GM18951 (cell line): ENCODE data around the gene EIF3M.
"Not testable (repeated sequence)": the region's sequence is repeated elsewhere in the genome, so short reads cannot be mapped to it uniquely, and the experiment has no call there.

ENCODE experiments used
- POLR2A ChIP-seq: IDR thresholded peaks from 4 replicates; pipeline ENCODE4 v1.6.1; 2011; ENCODE audit warnings: mild to moderate bottlenecking; ENCODE audit not compliant: insufficient read length, insufficient read depth; ENCODE audit errors: extremely low read depth
- in situ Hi-C: fragments of 300-500 bp; cut with MboI; formaldehyde crosslinking; loops from one replicate; pipeline ENCODE4 v1.12.0; 2022; ENCODE audit warnings: low sequenced_read_pairs, mixed read lengths, inconsistent platforms; ENCODE audit not compliant: unreplicated experiment

The EIF3M gene

DNA sequence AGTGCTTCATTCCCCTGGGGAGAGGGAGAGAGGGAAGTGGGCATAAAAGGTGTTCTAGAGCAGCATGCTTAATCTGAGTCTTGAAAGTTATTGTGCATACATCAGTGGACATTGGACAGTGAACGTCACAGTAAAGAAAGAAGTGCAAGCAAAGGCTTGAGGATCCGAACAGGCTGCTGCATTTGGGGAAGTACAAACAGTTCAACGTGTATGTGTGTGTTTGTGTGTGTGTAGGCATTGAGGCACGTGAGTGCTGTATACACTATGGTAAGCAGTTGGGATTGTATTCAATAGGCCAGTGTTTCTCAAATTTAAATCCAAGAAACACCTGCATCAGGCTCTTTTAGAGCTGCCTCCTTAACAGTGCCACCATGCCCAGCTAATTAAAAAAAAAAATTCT is 10.4 kb upstream of the EIF3M start:
- in situ Hi-C loops: no loop called here

DNA sequence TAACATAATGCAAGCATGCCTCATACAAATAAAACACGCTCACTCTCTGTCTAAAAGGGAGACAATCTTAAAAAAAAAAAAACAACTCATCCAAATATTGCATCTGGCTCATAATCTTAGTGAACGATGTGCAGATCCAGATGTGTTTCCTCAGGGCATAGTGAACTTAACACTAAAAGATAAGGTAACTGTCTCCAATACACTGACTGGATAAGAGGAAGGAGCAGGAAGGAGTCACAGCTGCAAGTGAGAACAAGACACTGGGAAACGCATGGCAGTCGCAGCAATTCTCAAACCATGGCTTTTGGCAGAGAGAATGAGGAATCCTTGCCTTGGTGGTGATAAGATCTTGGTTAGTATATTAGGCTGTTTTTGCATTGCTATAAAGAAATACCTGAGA is 9.2 kb upstream of the EIF3M start:
- no peak for TF ChIP-seq POLR2A
- in situ Hi-C loops: no loop called here

More for the DNA sequence above, 10.4 kb upstream of the EIF3M start:
- no peak for TF ChIP-seq POLR2A

GRCh38 chr11:32575070-32575469 is 8.6 kb upstream of the EIF3M start:
- no peak for TF ChIP-seq POLR2A
- in situ Hi-C loops: no loop called here

- in situ Hi-C loops: no loop called here
- TF ChIP-seq POLR2A: no peak
Observed at GRCh38 chr11:32576456-32576855, 7.2 kb upstream of the EIF3M start.

GRCh38 chr11:32580967-32581366 is 2.7 kb upstream of the EIF3M start:
- in situ Hi-C loops: no loop called here
- TF ChIP-seq POLR2A: no peak

DNA sequence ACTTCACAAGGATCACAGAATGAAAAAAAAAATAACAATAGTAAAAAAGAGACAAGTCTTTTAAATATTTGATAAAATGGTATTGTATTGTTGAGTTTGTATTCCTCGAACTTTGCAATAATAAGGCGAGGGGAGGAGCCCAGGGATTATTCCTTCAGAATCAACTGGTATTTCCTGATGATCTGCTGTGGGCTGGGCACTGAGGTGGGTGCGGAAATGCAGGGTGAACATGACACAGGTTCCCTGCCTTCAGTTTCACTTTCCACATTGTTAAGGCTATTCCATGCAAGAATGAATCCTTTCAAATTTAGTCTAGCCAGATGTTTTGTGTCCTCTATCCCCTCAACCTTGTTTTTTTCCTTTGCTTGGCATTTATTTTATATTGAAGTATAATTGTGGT is 2.1 kb upstream of the EIF3M start:
- in situ Hi-C loops: no loop called here

DNA sequence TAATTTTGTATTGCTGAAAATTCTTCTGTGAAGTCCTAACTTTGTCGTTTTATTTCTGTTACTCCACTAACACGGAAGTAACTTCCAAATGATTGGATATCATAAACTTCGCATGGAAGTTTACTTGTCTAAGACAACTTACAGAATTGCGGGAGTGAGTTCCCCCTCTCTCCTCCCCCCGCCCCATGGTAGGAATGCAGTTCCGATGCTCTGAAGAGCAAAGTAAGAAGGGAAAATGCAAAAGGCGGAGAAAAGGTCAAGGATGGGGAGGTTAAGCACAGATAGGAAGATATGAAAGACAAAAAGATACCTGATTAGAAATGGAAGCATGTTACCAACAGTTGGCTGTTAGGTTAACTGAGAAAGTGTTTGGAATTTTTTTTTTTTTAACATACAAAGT is 1.3 kb downstream of the EIF3M start:
- in situ Hi-C loops: no loop called here
- no peak for TF ChIP-seq POLR2A

More for the DNA sequence above, 2.1 kb upstream of the EIF3M start:
- TF ChIP-seq POLR2A: no peak

DNA sequence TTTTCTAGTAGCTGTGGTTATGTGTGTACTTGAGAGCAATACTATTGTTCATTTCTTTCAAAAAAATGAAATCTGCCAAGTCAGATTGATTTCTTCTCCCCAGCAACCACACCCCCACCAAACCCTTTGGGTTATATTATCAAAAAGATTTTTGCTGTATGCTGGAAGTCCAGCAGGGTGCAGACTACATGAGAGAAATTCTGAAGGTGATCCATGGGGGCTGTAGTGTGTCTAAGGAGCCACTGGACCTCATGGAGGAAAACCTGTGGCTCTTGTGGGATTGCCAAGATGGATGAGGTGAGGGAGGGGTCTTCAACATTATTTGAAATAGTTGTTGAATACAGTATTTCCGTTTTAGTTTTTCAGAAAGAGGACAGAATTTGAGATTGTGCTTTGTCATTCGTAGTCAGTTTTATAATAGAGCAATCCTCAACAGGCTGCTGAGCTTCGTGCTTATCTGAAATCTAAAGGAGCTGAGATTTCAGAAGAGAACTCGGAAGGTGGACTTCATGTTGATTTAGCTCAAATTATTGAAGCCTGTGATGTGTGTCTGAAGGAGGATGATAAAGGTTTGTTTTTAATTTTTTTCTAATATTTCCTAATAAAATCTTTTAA is 3.1 kb downstream of the EIF3M start:
- in situ Hi-C loops: no loop called here
- TF ChIP-seq POLR2A: no peak

GRCh38 chr11:32594272-32594671 is 10.6 kb downstream of the EIF3M start:
- no peak for TF ChIP-seq POLR2A
- in situ Hi-C loops: no loop called here

- in situ Hi-C loops: not testable (repeated sequence)
Observed at GRCh38 chr11:32596114-32596513, 12.5 kb downstream of the EIF3M start.

DNA sequence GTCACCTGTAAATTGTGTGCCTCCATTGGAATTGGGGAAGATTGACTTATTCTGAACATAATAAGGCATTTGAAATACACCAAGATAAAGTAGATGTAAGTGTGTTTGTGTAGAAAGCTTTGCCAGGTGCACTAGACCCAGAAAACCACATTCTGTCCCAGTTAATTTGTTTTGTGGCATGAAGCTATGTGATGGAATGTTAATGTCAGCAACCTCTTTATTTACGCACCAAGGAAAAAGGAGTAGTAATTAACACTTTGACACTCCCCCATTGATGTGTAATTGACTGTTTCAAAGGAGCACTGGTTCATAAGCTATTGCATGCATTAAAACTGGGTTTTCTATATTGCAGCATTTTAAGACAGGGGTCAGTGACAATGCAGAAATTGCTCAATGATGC is 14.3 kb downstream of the EIF3M start:
- in situ Hi-C loops: no loop called here
- no peak for TF ChIP-seq POLR2A

DNA sequence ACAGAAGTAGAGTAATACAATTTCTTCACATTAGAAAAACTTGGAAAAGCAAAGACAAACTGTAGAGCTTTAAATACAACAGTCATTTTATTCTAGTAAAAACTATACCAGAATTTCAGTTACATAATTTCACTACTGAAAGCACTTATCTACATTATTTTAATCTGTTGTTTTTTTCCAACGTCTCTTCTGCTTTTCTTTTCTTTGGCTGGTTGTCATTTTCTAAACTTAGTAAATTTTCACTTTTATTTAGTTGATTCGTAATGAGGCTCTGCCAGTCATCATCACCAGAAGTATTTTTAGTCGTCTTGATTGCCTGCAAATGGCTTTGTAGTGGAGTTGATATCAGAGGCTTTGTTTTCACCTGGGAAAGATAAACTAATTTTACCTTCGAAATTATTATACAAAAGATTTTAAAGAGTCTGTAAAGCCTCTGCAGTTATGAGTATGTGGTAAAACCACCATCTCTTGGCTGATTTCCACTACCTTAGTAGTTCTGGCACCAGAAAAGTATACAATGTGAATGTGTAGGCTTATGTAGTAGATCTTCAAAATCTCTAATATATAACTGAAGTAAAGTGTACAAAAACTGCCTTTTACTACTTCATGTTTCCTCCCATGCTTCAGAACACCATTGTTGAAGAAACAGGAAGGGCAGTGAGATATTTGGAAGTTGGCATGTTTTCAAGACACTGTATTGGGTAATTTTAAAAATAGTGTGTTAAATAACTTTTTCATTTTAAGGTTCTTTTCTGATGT is 19.2 kb downstream of the EIF3M start:
- in situ Hi-C loops: no loop called here
- TF ChIP-seq POLR2A: no peak

GRCh38 chr11:32606220-32606619 is 22.6 kb downstream of the EIF3M start:
- in situ Hi-C loops: no loop called here
- no peak for TF ChIP-seq POLR2A

- in situ Hi-C loops: not testable (repeated sequence)
Observed at GRCh38 chr11:32608826-32609225, 25.2 kb downstream of the EIF3M start.
